NCI-H748 (cell line): ENCODE results near the gene SEC24D.
"Not testable (repeated sequence)": the region's sequence is repeated elsewhere in the genome, so short reads cannot be mapped to it uniquely, and the experiment has no call there.

Experiments
- DNase-seq: peaks from one replicate; lab custom pipeline; 2025; ENCODE audit not compliant: unreplicated experiment; lab: John Stamatoyannopoulos, UW

SEC24D gene

GRCh38 chr4:118811832-118812231 lies 24.1 kb downstream of the SEC24D start:
- DNase-seq: no peak

GRCh38 chr4:118810991-118811764 lies 24.7 kb downstream of the SEC24D start:
- DNase-seq: no peak

- no peak for DNase-seq
Measured at GRCh38 chr4:118807659-118808058, 28.3 kb downstream of the SEC24D start.

GRCh38 chr4:118803253-118803652 lies 32.7 kb downstream of the SEC24D start:
- DNase-seq: no peak

- DNase-seq: no peak
Measured at GRCh38 chr4:118801895-118802575, 33.9 kb downstream of the SEC24D start.

GRCh38 chr4:118799231-118799942 lies 36.5 kb downstream of the SEC24D start:
- no peak for DNase-seq

GRCh38 chr4:118798658-118799057 lies 37.3 kb downstream of the SEC24D start:
- DNase-seq: no peak

- DNase-seq: no peak
Measured at GRCh38 chr4:118797558-118798142, 38.3 kb downstream of the SEC24D start.

- not testable (repeated sequence) for DNase-seq
Measured at GRCh38 chr4:118791690-118792446, 44.1 kb downstream of the SEC24D start.

GRCh38 chr4:118790544-118790943 lies 45.4 kb downstream of the SEC24D start:
- DNase-seq: peak; percentile 80

- DNase-seq: no peak
Measured at GRCh38 chr4:118788911-118789310, 47.0 kb downstream of the SEC24D start.

GRCh38 chr4:118787844-118788380 lies 48.0 kb downstream of the SEC24D start:
- no peak for DNase-seq

GRCh38 chr4:118784776-118785175 lies 51.1 kb downstream of the SEC24D start:
- DNase-seq: no peak

- peak; percentile 23 for DNase-seq
Measured at GRCh38 chr4:118783887-118784286, 52.0 kb downstream of the SEC24D start.

- not testable (repeated sequence) for DNase-seq
Measured at GRCh38 chr4:118782886-118783285, 53.0 kb downstream of the SEC24D start.

- not testable (repeated sequence) for DNase-seq
Measured at GRCh38 chr4:118777649-118778048, 58.3 kb downstream of the SEC24D start.

GRCh38 chr4:118776955-118777640 lies 58.8 kb downstream of the SEC24D start:
- not testable (repeated sequence) for DNase-seq

GRCh38 chr4:118776157-118776954 lies 59.6 kb downstream of the SEC24D start:
- DNase-seq: no peak

- no peak for DNase-seq
Measured at GRCh38 chr4:118775405-118775804, 60.5 kb downstream of the SEC24D start.
